ENCODE results near the gene ZNRF1.

DNA sequence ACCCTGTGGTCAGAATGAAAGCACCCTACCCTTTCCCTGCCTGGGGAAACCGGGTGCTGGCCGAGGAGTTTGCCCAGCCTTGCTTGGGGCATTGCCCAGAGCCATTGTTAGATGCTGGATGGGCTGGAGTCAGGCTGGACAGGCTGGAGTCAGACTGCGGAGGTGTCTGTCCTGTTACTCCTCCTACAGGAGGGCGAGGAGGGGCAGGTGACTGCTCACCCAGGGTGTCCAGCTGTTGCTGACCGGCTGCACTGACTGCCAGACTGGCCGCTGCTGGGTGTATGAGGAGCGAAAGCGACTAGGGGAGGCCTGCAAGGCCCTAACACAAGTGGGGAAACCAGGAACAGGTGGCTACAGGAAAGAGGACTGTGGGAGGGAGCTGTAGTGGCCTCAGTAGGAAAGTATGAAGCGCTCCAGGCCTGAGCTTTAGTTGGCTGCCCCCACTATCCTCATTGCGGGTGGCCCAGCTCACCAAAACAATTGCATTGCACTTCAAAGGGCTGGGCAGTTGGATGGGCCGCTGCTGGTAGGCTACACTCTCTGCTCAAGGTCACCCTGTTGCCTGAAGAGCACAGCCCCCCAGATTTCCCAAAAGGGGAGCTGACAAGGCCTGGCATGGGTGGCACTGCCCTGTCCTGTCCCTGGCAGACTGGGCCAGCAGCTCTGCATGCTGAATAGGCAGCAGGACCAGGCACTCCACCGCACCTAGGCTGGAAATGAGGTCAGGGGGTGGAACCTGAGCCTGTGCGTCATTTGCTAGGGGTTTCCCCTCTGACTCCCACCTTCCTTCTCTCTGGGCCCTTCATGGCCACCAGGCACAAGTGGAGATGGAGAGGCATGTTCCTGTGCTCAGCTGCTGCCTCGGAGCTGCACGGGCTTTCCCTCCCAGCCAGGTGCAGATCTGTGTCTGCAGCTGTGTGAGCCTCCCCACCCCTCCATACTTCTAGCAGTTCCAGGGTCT is 99.4 kb downstream of the ZNRF1 start:
- TF ChIP-seq POLR2AphosphoS5 (IDR thresholded peaks at IDR 0.05; ENCODE audit: low read depth, low read length) (no peak), SIN3A (IDR thresholded peaks at IDR 0.05; ENCODE audit: borderline replicate concordance, insufficient read depth, low read depth, low read length) (no peak), TCF7L2 (IDR thresholded peaks at IDR 0.05; ENCODE audit: low read depth, low read length) (no peak)
- TF ChIP-seq, protein P1, sequence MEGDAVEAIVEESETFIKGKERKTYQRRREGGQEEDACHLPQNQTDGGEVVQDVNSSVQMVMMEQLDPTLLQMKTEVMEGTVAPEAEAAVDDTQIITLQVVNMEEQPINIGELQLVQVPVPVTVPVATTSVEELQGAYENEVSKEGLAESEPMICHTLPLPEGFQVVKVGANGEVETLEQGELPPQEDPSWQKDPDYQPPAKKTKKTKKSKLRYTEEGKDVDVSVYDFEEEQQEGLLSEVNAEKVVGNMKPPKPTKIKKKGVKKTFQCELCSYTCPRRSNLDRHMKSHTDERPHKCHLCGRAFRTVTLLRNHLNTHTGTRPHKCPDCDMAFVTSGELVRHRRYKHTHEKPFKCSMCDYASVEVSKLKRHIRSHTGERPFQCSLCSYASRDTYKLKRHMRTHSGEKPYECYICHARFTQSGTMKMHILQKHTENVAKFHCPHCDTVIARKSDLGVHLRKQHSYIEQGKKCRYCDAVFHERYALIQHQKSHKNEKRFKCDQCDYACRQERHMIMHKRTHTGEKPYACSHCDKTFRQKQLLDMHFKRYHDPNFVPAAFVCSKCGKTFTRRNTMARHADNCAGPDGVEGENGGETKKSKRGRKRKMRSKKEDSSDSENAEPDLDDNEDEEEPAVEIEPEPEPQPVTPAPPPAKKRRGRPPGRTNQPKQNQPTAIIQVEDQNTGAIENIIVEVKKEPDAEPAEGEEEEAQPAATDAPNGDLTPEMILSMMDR (IDR thresholded peaks at IDR 0.05), result no peak
- TF ChIP-seq, protein P2, sequence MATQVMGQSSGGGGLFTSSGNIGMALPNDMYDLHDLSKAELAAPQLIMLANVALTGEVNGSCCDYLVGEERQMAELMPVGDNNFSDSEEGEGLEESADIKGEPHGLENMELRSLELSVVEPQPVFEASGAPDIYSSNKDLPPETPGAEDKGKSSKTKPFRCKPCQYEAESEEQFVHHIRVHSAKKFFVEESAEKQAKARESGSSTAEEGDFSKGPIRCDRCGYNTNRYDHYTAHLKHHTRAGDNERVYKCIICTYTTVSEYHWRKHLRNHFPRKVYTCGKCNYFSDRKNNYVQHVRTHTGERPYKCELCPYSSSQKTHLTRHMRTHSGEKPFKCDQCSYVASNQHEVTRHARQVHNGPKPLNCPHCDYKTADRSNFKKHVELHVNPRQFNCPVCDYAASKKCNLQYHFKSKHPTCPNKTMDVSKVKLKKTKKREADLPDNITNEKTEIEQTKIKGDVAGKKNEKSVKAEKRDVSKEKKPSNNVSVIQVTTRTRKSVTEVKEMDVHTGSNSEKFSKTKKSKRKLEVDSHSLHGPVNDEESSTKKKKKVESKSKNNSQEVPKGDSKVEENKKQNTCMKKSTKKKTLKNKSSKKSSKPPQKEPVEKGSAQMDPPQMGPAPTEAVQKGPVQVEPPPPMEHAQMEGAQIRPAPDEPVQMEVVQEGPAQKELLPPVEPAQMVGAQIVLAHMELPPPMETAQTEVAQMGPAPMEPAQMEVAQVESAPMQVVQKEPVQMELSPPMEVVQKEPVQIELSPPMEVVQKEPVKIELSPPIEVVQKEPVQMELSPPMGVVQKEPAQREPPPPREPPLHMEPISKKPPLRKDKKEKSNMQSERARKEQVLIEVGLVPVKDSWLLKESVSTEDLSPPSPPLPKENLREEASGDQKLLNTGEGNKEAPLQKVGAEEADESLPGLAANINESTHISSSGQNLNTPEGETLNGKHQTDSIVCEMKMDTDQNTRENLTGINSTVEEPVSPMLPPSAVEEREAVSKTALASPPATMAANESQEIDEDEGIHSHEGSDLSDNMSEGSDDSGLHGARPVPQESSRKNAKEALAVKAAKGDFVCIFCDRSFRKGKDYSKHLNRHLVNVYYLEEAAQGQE (IDR thresholded peaks at IDR 0.05; ENCODE audit: insufficient read depth in 1 of 2, low read depth in 2 of 2, low read length in 1 of 2), result no peak
